Measurements from ENCODE around the gene TBXAS1.

Gene TBXAS1

GRCh38 chr7:139985811-139986210 is 156.7 kb downstream of the TBXAS1 start:
- DNase-seq = no peak

DNA sequence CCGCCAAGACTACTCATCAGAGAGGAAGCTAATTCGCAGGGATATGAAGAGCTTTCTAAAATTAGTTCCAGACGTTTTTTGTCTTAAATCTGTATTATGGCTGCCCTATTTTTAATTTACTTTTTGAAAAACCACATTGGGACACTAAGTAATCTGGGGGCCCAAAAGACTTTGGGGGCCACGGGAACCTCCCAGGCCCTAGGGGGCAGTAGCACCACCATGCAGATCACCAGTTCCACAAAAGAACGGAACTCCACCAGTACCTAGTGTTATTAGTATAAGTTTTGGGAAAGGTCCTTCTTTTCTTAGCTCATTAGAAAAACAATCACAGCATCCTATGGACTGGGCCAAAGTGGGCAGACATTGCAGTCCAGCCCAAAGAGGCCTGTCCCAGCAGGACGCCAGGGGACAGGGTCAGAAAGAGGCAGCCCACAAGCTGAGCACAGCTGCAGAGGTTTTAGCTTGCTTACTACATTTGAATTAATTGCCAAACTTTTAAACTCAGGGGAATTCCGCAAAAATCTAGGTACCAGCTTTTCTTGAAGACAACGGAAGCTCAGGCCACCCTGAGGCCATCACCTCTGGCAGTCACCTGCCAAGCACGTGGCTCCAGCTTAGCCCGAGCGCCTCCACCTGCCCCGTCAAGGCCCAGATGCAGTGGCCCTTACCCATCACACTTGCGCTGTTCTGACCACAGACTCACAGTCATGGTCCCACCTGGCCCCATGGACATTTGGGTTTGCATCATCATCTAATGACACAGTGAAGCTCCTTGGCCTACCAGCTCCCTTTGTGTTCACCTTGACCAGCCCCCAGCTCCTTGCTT is 158.8 kb downstream of the TBXAS1 start:
- DNase-seq = no peak

DNA sequence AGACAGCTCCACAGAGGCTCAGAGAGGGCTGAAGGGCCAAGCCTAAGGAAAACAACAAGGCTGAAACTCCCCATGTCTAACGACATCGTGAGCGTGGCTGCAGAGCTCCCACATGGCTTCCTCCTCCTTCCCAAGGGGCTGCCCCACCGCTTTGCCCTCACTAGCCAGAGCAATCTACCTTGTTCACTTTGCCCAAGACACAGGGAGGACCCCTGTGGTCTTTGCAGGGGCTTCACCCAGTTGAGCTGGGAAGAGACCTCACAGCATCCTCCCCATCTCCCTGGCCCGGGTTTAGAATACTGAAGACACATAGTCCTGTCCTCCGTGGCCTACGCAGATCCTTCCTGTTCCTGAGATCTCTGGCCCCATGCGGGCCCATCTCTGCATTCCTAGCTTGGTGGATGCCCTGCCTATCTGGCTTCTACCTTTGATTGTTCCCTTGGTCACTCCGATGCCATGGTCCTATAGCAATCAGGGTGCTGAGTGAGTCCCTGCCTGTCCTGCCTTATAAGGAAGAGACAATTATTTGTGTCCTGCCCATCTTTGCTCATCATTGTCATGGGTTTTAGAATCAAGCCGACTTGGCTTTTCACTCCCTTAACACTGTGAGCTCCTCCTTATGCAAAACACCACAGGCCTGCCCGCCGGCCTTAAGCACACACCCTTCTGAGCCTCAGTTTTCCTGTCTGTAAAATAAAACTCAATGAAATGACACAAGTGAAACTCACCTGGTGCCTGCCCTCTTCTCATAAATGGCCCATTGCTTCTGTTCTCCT is 160.5 kb downstream of the TBXAS1 start:
- no peak for DNase-seq

DNA sequence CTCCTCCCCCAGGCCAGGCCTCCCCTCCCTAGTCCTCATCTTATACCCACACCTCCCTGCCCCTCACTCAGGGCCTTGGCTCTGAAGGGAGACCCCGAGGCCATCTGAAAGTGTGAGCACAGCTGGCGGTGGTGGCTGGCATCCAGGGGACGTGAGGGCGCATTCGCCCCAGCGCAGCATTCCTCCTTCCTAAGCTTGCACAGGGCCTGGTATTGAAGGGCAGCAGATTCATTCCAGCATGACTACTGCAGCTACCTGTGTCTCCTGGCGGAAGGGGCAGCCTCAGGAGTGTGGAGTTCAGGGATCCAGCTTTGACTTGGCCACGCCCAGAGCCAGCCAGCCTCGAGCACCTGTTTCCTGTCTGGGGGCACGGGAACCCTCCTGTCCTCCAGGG is 161.1 kb downstream of the TBXAS1 start:
- DNase-seq = no peak

DNA sequence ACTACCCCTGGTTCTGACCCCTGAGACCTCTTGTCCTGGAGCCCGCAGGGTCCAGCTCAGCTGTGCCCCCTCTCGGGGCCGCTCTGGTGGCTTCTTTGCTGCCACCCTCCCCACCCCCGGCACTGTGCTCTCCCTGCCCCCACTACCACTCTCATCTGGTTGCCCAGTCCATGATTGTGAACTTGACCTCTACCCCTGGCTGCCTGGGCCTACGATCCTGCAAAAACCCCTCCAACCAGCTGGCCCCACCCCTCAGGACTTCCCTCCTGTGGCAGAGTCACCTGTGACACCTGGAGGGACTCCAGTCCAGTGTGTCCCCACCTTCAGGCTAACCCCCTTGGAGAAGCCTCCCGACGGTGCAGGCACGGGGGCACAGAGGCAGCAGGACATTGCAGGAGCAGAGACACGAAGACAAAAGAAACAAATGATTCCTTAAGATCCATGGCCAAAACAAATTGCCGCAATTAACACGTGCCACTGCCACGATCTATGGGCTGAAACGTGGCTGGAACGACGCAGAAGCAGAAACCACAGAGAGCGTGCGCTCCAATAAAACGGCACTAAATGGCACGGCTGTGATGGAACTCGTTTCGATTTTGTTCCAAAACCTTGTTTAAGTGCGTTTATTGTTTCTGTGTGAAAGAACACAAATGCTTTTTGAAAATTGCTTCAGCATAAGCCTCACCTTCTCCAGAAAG is 161.7 kb downstream of the TBXAS1 start:
- DNase-seq = no peak

GRCh38 chr7:139991269-139991666 is 162.2 kb downstream of the TBXAS1 start:
- DNase-seq = no peak

DNA sequence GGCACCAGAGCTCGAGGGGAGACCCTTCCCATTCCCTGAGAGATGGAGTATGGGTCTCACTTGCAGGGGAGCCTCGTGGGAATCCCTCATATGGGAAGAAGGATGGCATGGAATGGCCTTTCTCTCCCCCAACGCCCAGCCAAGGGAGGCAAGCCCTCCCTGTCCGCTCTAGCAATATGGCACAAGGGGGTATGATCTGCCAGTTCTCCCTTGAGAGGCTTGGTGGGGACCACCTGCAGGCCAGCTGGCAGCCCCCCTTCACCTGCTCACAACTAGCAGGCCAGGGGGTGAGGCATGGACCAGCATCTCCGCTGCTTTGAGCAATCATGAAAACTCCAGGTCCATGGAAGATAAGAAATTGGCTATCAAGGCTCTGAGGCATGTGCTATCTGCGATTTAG is 162.8 kb downstream of the TBXAS1 start:
- no peak for DNase-seq

DNA sequence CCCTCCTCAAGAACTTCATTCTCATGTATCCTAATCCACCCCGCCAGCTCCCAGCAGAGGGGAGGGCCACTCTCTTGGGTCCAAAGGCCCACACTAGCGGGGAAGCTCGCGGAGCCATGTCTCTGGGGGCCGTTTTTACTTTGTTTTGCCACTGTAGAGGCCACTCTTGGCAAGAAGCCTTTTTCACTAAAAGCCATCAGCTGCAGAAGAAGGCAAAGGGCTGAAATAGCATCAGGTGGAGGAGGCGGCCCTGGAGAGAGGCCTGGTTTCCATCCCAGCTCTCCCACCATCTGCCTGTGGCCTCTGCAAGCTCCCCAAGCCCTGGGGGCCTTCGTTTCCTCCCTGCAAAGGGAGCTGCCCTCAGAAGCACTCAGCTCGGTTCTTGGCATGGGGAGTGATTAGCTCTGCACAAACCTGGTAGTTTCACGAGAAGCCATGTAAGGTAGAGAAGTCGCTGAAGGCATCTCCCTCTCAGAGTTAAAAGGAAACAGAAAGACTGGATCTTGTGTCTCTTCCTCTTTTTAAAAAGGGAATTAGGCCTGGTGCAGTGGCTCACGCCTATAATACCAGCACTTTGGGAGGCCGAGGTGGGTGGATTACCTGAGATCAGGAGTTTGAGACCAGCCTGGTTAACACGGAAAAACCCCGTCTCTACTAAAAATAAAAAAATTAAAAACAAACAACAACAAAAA is 163.4 kb downstream of the TBXAS1 start:
- no peak for DNase-seq

DNA sequence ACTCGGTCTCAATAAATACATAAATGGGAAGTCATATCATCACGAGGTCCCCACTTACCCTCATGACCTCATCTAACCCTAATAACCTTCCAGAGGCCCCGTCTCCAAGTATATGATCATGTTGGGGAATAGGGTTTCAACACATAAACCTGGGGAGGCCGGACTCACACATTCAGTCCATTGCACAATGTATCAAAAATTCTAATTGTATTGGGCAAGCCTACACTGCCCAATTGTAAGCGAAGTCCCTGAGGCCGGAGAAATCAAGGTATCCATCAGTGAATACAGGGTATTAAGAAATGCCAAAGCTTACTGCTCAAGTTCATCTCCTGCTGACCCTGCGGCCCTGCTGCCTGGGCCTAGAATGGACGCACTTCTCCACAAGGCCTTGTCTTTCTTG is 164.1 kb downstream of the TBXAS1 start:
- DNase-seq = no peak

DNA sequence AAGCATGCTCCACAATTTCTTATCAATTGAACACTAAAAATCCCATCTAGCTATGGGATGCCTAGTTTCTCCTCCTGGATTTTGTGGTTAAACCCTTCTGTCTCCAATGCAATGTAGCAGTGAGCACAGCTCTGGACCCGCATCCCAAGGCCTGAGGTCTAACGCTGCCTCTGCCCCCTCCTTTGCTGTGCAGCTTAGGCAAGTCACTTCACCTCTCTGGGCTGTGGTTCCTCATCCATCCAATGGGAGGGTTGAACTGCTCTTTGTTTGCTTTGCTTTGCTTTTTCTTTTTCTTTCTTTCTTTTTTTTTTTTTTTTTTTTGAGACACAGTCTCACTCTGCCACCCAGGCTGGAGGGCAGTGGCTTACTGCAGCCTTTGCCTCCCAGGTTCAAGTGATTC is 164.5 kb downstream of the TBXAS1 start:
- DNase-seq = no peak

GRCh38 chr7:139994356-139994755 is 165.3 kb downstream of the TBXAS1 start:
- DNase-seq = no peak

GRCh38 chr7:139995017-139995915 is 166.2 kb downstream of the TBXAS1 start:
- DNase-seq = no peak

DNA sequence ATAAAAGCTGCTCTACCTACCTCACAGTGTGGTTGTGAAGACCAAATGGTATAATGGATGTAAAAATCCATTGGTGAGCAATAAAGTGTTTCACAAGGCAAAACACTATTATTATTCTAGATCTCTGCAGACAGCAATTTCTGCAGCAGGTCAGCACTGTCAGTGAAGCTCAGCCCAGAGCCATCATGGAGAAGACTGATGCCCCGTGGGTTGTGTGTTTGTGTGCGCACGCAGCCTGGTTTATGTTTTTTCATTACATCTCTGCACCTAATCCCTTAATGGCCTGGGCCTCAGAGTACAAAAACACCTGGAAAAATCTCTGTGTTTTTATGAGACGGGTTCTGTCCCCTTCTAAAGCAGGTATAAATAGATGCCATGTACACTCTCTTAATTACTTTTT is 169.5 kb downstream of the TBXAS1 start:
- DNase-seq = no peak

GRCh38 chr7:139999516-139999915 is 170.5 kb downstream of the TBXAS1 start:
- no peak for DNase-seq

GRCh38 chr7:140000666-140001268 is 171.7 kb downstream of the TBXAS1 start:
- DNase-seq = no peak

GRCh38 chr7:140003913-140004382 is 174.9 kb downstream of the TBXAS1 start:
- DNase-seq = no peak

GRCh38 chr7:140004672-140005071 is 175.6 kb downstream of the TBXAS1 start:
- DNase-seq = no peak

DNA sequence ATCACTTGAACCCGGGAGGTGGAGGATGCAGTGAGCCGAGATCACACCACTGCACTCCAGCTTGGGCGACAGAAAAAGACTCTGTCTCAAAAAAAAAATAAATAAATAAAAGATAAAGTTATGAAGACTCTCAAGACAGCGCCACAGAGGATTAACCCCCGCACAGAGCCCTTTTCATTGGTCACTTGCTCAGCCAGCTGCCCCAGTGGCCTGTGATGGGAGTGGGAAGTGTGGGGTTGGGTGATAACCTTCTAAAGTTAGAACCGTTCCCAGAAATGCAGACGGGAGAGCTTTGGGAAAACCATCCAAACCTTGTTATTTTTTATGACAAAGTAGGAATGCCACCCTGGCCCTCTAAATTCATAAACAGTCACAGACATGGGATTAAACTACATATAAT is 176.3 kb downstream of the TBXAS1 start:
- DNase-seq = no peak

DNA sequence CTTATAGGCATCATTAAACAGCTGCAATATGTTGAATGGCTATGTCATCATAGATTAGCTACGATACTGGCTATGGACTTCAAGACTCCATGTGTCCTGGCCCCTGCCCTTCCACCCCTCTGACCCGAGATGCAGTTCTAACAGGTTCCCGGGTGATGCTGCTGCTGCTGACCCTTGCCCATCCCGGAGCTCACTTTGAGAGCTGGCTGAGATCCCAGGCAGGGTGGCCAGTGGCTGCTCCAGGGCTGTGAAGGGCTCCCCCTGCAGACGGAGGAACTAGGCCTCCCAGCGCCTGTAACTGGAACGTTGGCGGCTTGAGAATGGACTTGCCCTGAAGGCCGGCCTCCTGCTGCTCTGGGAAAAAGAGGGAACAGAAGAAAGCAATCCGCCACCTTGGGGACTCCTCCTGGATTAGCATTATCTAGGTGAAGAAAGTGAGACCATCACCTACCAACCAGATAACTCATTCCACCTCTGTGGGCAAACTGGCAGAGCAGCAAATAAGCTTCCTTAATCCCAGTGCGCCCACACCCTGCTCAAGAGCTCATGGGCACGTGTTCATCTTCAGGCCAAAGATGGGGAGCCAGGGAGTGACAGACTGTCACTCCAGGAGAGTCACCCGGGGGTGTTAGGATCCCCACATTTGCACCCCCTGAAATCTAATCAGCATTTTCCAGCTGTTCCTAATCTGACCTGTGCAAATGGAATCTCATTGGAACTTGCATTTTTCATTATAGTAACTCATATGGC is 176.9 kb downstream of the TBXAS1 start:
- DNase-seq = no peak

DNA sequence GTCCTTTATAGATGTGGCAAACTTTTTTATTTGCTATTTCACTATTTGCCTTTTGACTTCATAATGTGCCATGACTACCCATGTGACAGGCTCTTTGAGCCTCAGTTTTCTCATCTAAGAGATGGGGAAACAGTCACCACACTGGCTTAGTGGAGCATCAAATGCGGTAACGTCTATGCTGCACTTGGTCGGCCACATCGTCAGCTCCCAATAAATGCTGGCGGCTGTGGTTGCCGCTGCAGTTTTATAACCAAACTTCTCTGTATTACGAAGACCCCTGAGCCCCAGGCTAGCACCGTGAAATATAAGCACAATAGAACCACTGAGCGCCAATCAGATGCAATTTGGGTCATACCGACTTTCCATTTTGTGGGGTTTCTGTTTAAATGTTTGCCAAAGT is 177.5 kb downstream of the TBXAS1 start:
- no peak for DNase-seq
